Right lobe of liver (tissue), 6 donors: ENCODE data around the gene RUSF1. TPM values are rescaled to one million over a fixed set of nuclear protein-coding genes. Genes with fewer than 3 reads are reported as not detected.

Experiments
- ATAC-seq, 4 donors: fragments of 200-7000 bp; cut with Tn5 transposase; one replicate each; pipeline ENCODE4 v1.9.1; 2020; ENCODE audit warnings: mild to moderate bottlenecking in 4 of 4, moderate library complexity in 4 of 4
- DNase-seq, 3 donors: peaks; one replicate each; pipeline ENCODE4 v3.0.0-alpha.2; 2020
- H3K27ac ChIP-seq, 3 donors: fragments of 200-600 bp; one replicate each; pipeline ENCODE4 v1.8.0; 2022
- H3K27me3 ChIP-seq, 2 donors: fragments of 200-600 bp; one replicate each; pipeline ENCODE4 v1.8.0; 2022
- H3K36me3 ChIP-seq, 4 donors: fragments of 200-600 bp; sonication (generic) in 1 of 4; one replicate each; pipeline versions ENCODE4 v1.5.1 to v1.8.0; 2017 to 2022; ENCODE audit warnings: control low read depth in 1 of 4
- H3K4me1 ChIP-seq, 4 donors: fragments of 200-600 bp; sonication (generic) in 1 of 4; one replicate each; pipeline versions ENCODE4 v1.5.1 to v1.8.0; 2017 to 2022; ENCODE audit warnings: control low read depth in 1 of 4
- H3K4me3 ChIP-seq, 3 donors: fragments of 200-600 bp; one replicate each; pipeline ENCODE4 v1.8.0; 2022
- H3K9me3 ChIP-seq, 4 donors: fragments of 200-600 bp; sonication (generic) in 1 of 4; one replicate each; pipeline versions ENCODE4 v1.5.1 to v1.8.0; 2017 to 2022; ENCODE audit warnings: control low read depth in 1 of 4
- CTCF ChIP-seq, 4 donors: fragments of 200-600 bp in 3 of 4; fragments of 450-650 bp in 1 of 4; IDR thresholded peaks; one replicate each; pipeline versions ENCODE4 v1.5.1 to v1.8.0; 2016 to 2022; ENCODE audit warnings: antibody characterized with exemption in 4 of 4, mild to moderate bottlenecking in 2 of 4
- POLR2A ChIP-seq: fragments of 450-650 bp; IDR thresholded peaks from one replicate; pipeline ENCODE4 v1.6.1; 2017; ENCODE audit warnings: antibody characterized with exemption, mild to moderate bottlenecking
- WGBS: methylation state at CpG from one replicate; pipeline ENCODE4 v1.1.6; 2018; ENCODE audit warnings: low coverage, low lambda C conversion rate; ENCODE audit not compliant: insufficient coverage; ENCODE audit errors: missing lambda C conversion rate; 5-methylcytosine and 5-hydroxymethylcytosine counted together
- intact Hi-C, 2 donors: fragments of 100-400 bp; cut with DNase I; formaldehyde crosslinking; loops; one replicate each; pipeline versions ENCODE4 v1.11.2 to v1.14.1; 2022
- total RNA-seq, 6 experiments: library from RNA; depleted of rRNA in 2 of 6; stranded (reverse); fragments of >200 nt in 2 of 6; fragmentation: NEBNext Ultra II Directional in 3 of 6; extraction: Animal tissue kit (Norgen Biotek cat#: 25700) in 3 of 6; gene quantifications; one replicate each; pipeline versions ENCODE4 v1.1.0 to v1.2.4, GENCODE V29; 2016 to 2023
- donor health status: DM: no; HTN: yes; CAD: no.
- donor health status: DM: no; HTN: no; CAD: no.
- donor health status: DM: no; HTN: no; CAD: no.
- donor health status: DM: no; HTN: yes; CAD: no.
- donor health status: DM: no; HTN: yes; CAD: no.

The RUSF1 gene
- total RNA-seq, 6 experiments from 2014 or later, result 35.8 to 70.3 (median 54.5) TPM

- Histone ChIP-seq H3K27me3 (no peaks in the 10 kb centered on the region), H3K27ac (peak within 1 kb of the TSS; percentile 20 to 76 (median 44)), H3K9me3 (no peaks in the 10 kb centered on the region), H3K36me3 (no peaks in the 10 kb centered on the region), H3K4me3 (peak within 1 kb of the TSS; percentile 40 to 42 (median 40)), H3K4me1 (peaks cover 0 to 19% (median 0%) of the 10 kb centered on the region in 4 donors)
- ATAC-seq, result peak in 2 of 4 donors; percentile 3 to 13
- TF ChIP-seq CTCF (IDR thresholded peaks at IDR 0.05) (no peak), POLR2A (no peak)
- intact Hi-C loops, result loop anchor here in 1 of 2 donors (10.0 kb wide), 1 partner anchor 223 kb away; no protein-coding TSS in a partner anchor
- WGBS, result 1% methylated on average over 37 of the region's 63 CpGs
- DNase-seq, result peak in 1 of 3 donors; percentile 47
These were observed 36.1 kb downstream of the RUSF1 start, which contains the start of gene TGFB1I1 for GRCh38 chr16:31471875-31472708. TGFB1I1 (plus strand) TSS chr16:31472152; CDS start chr16:31472189, 37 bp downstream.

GRCh38 chr16:31471241-31471874 is 36.8 kb downstream of the RUSF1 start:
- peaks cover 0 to 17% (median 0%) of the 10 kb centered on the region in 4 donors for H3K4me1 ChIP-seq
- H3K36me3 ChIP-seq, result peaks cover 0 to 7% (median 0%) of the 10 kb centered on the region in 4 donors
- DNase-seq, result no peak
- no peak for TF ChIP-seq CTCF (IDR thresholded peaks at IDR 0.05)
- no peak for TF ChIP-seq POLR2A
- peak overlapping the region; percentile 3 to 76 (median 44) for H3K27ac ChIP-seq
- H3K9me3 ChIP-seq, result no peaks in the 10 kb centered on the region
- H3K4me3 ChIP-seq, result peak overlapping the region; percentile 40 to 42 (median 40)
- no peak for ATAC-seq
- intact Hi-C loops, result loop anchor here in 1 of 2 donors (10.0 kb wide), 1 partner anchor 223 kb away; no protein-coding TSS in a partner anchor
- 54% methylated on average over 8 of the region's 15 CpGs for WGBS
- H3K27me3 ChIP-seq, result no peaks in the 10 kb centered on the region

GRCh38 chr16:31470615-31471014 is 37.6 kb downstream of the RUSF1 start:
- WGBS, result 73% methylated on average over 3 of the region's 3 CpGs
- Histone ChIP-seq H3K27me3 (no peaks in the 10 kb centered on the region), H3K36me3 (peaks cover 0 to 13% (median 2%) of the 10 kb centered on the region in 4 donors), H3K4me1 (peaks cover 0 to 13% (median 0%) of the 10 kb centered on the region in 4 donors), H3K4me3 (no peak overlapping the region), H3K27ac (no peak overlapping the region), H3K9me3 (no peaks in the 10 kb centered on the region)
- no peak for DNase-seq
- intact Hi-C loops, result loop anchor here in 1 of 2 donors (10.0 kb wide), 1 partner anchor 224 kb away; no protein-coding TSS in a partner anchor
- no peak for ATAC-seq
- no peak for TF ChIP-seq CTCF (IDR thresholded peaks at IDR 0.05)
- no peak for TF ChIP-seq POLR2A

GRCh38 chr16:31467858-31468257 is 40.3 kb downstream of the RUSF1 start:
- Histone ChIP-seq H3K4me3 (no peak overlapping the region), H3K36me3 (peaks cover 0 to 27% (median 5%) of the 10 kb centered on the region in 4 donors), H3K4me1 (peaks cover 0 to 12% (median 0%) of the 10 kb centered on the region in 4 donors), H3K9me3 (no peaks in the 10 kb centered on the region), H3K27me3 (no peaks in the 10 kb centered on the region), H3K27ac (no peak overlapping the region)
- ATAC-seq (no peak), DNase-seq (no peak)
- intact Hi-C loops, result no loop called here
- WGBS, result 95% methylated on average over 5 of the region's 5 CpGs
- TF ChIP-seq CTCF (IDR thresholded peaks at IDR 0.05) (no peak), POLR2A (no peak)
